Prostate gland (tissue), 2 donors: ENCODE data around the gene CCDC18. TPM values are rescaled to one million over a fixed set of nuclear protein-coding genes. Genes with fewer than 3 reads are reported as not detected.

Experiments used
- DNase-seq: peaks from one replicate; pipeline ENCODE4 v3.0.0-alpha.2; 2019; ENCODE audit warnings: low spot score
- H3K27ac ChIP-seq, 2 donors: fragments of 200-600 bp; sonication (generic); 2 replicates each; pipeline ENCODE4 v1.5.1; 2017 to 2019
- H3K27me3 ChIP-seq: fragments of 200-600 bp; sonication (generic); replicated peaks from 2 replicates; pipeline ENCODE4 v1.5.1; 2019; ENCODE audit not compliant: insufficient read depth
- H3K36me3 ChIP-seq, 2 donors: fragments of 200-600 bp; sonication (generic); 1 replicate in 1 of 2; 2 replicates in 1 of 2; pipeline versions ENCODE4 v1.5.1 to v1.8.1; 2017 to 2019
- H3K4me1 ChIP-seq: fragments of 200-600 bp; sonication (generic); replicated peaks from 2 replicates; pipeline ENCODE4 v1.5.1; 2019
- H3K4me3 ChIP-seq, 2 donors: fragments of 200-600 bp; sonication (generic); 2 replicates each; pipeline ENCODE4 v1.5.1; 2017 to 2019
- H3K9me3 ChIP-seq: fragments of 200-600 bp; sonication (generic); 2 replicates; pipeline ENCODE4 v1.5.1; 2017
- CTCF ChIP-seq, 4 experiments: fragments of 200-600 bp in 2 of 4; fragments of 450-650 bp in 2 of 4; sonication (generic) in 2 of 4; IDR thresholded peaks; 1 replicate in 3 of 4; 2 replicates in 1 of 4; pipeline ENCODE4 v1.5.1; 2016 to 2019; ENCODE audit warnings: antibody characterized with exemption in 4 of 4, mild to moderate bottlenecking in 2 of 4, moderate library complexity in 2 of 4
- POLR2A ChIP-seq: fragments of 450-650 bp; IDR thresholded peaks from one replicate; pipeline ENCODE4 v1.6.1; 2016; ENCODE audit warnings: antibody characterized with exemption, mild to moderate bottlenecking
- POLR2AphosphoS5 ChIP-seq: sonication (generic); formaldehyde crosslinking; IDR thresholded peaks from one replicate; pipeline ENCODE4 v1.6.1; 2017; ENCODE audit warnings: antibody characterized with exemption
- WGBS: methylation state at CpG from one replicate; pipeline ENCODE4 v1.1.5; 2018; 5-methylcytosine and 5-hydroxymethylcytosine counted together
- intact Hi-C: fragments of 100-400 bp; cut with DNase I; formaldehyde crosslinking; loops from one replicate; pipeline ENCODE4 v1.14.2; 2022
- total RNA-seq, 2 donors: library from RNA; depleted of rRNA; stranded (reverse); fragments of >200 nt; gene quantifications; one replicate each; pipeline ENCODE4 v1.1.0, GENCODE V29; 2016

CCDC18 gene
- total RNA-seq, 2 donors from 2014 or later = 12.0 to 12.7 TPM

GRCh38 chr1:93140106-93140505 lies 40.4 kb upstream of the CCDC18 start:
- intact Hi-C loops = no loop called here
- Histone ChIP-seq H3K4me1 (no peaks in the 10 kb centered on the region), H3K27ac (no peak overlapping the region), H3K9me3 (no peaks in the 10 kb centered on the region), H3K36me3 (no peaks in the 10 kb centered on the region), H3K27me3 (no peaks in the 10 kb centered on the region), H3K4me3 (no peak overlapping the region)
- no peak for DNase-seq
- no peak for TF ChIP-seq POLR2A
- no peak for TF ChIP-seq POLR2AphosphoS5
- no peak for TF ChIP-seq CTCF (IDR thresholded peaks at IDR 0.05)
- 91% methylated on average over 1 of the region's 1 CpG for WGBS

- no peaks in the 10 kb centered on the region for H3K4me1 ChIP-seq
- DNase-seq = no peak
- no peak overlapping the region for H3K4me3 ChIP-seq
- TF ChIP-seq POLR2A (no peak), POLR2AphosphoS5 (no peak), CTCF (IDR thresholded peaks at IDR 0.05) (no peak)
- WGBS = 90% methylated on average over 2 of the region's 2 CpGs
- no peak overlapping the region for H3K27ac ChIP-seq
- no peaks in the 10 kb centered on the region for H3K9me3 ChIP-seq
- intact Hi-C loops = no loop called here
- no peaks in the 10 kb centered on the region for H3K27me3 ChIP-seq
- no peaks in the 10 kb centered on the region for H3K36me3 ChIP-seq
These were observed 38.4 kb upstream of the CCDC18 start for GRCh38 chr1:93142161-93142560.

GRCh38 chr1:93143136-93143535 lies 37.4 kb upstream of the CCDC18 start:
- intact Hi-C loops = no loop called here
- Histone ChIP-seq H3K4me3 (no peak overlapping the region), H3K9me3 (no peaks in the 10 kb centered on the region), H3K27me3 (no peaks in the 10 kb centered on the region), H3K36me3 (no peaks in the 10 kb centered on the region), H3K27ac (no peak overlapping the region), H3K4me1 (no peaks in the 10 kb centered on the region)
- DNase-seq = no peak
- TF ChIP-seq POLR2A (no peak), CTCF (IDR thresholded peaks at IDR 0.05) (no peak), POLR2AphosphoS5 (no peak)
- WGBS = 44% methylated on average over 1 of the region's 1 CpG

DNA sequence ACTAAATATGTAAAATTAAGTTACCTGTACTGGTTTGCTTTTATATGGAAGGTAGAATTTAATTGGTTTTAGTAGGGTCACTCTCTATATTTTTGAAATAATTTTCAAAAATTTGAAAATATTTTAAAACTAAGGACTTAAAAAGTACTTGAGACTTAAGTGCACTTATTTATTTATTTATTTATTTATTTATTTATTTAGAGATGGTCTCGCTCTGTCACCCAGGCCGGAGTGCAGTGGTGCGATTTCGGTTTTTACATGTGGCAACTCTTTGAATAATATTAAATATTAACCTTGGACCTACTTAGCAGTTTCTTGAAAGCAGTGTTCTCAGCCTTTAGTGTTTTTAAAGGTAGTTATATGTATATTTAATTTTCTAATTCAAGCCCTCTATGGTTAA lies 36.8 kb upstream of the CCDC18 start:
- H3K27ac ChIP-seq = no peak overlapping the region
- no peak for DNase-seq

More for the DNA sequence above, 36.8 kb upstream of the CCDC18 start:
- Histone ChIP-seq H3K4me3 (no peak overlapping the region), H3K27me3 (no peaks in the 10 kb centered on the region), H3K4me1 (no peaks in the 10 kb centered on the region), H3K36me3 (no peaks in the 10 kb centered on the region), H3K9me3 (no peaks in the 10 kb centered on the region)
- TF ChIP-seq POLR2A = no peak
- TF ChIP-seq POLR2AphosphoS5 = no peak
- TF ChIP-seq CTCF (IDR thresholded peaks at IDR 0.05) = no peak
- 95% methylated on average over 4 of the region's 4 CpGs for WGBS
- intact Hi-C loops = no loop called here
